B cell (primary cell): Measurements from ENCODE around the gene GRK3.

Source experiments
- CTCF ChIP-seq: fragments of 200-600 bp; IDR thresholded peaks from one replicate; pipeline ENCODE4 v1.8.0; 2022; ENCODE audit warnings: antibody characterized with exemption, mild to moderate bottlenecking
- EZH2 ChIP-seq: IDR thresholded peaks from 2 replicates; pipeline ENCODE4 v1.6.1; 2012; ENCODE audit warnings: borderline replicate concordance, low read depth, mild to moderate bottlenecking, moderate library complexity, low read length; ENCODE audit not compliant: insufficient read depth, poor library complexity, severe bottlenecking

DNA sequence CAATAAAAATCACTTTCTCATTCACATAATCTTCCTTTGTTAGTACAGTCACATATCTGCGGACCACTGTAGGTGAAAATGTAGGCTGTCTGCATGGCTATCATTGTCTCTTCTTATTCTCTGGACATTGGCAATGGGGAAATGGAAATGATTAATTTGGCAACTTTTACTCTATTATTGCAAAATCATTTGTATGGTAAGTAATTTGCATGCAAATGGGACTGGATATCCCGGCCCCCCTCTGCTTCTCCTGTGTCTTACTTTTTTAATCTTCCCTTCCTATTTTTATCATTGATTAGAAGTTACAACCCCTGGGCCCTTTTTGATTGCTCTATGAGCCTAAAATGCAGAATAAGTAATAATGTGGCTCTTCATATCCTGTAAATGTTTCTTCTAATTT is 6.0 kb downstream of the GRK3 start:
- TF ChIP-seq EZH2 (no peak), CTCF (no peak)
